ENCODE data around the gene MUC22. TPM values are rescaled to one million over a fixed set of nuclear protein-coding genes. Genes with fewer than 3 reads are reported as not detected.

The MUC22 gene
- total RNA-seq (not detected), polyA plus RNA-seq (not detected)
- long read RNA-seq, donor 1 = 0 reads
- long read RNA-seq, donor 2 = 0 reads
- long read RNA-seq, donor 3 = 0 reads

DNA sequence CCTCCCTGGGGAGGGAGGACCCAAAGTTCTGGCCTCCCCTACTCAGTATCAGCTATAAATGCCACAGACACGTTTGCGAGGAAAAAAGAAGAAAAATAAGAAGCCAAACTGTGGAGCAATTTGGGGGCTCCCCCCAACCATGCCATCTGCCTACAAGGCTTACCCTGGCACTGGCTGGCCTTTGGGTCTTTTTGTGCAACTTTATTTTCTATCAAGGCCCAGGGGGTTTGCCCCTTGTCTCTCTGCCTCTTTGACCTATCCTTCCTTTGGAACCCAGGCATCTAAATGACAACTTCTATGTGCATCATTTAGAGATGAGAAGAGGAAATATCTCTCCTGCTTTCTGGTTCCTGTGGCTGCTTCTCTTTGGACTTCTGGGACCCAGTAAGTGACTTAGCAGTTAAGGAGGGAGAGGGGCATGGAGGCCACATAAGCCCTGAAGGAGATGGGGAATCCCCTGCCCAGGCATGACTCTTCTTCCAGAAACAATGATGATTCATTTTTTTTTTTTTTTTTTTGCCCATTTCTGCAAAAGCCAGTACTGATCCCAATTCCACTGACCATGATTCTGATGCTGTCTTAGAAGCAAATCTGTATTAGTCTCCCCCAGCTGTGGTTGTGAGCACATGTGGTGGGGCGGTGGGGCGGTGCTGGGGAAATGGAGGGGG lies at the start of gene MUC22:
Gene MUC22, plus strand, starts transcription at position 82 of the 668 bp plus-strand sequence. Its CDS starts 233 bp downstream, at position 315.
- Histone ChIP-seq H3K36me3 (no peaks in the 10 kb centered on the region), H3K27ac (no peak within 1 kb of the TSS), H3K4me1 (ENCODE audit: insufficient read depth) (no peaks in the 10 kb centered on the region), H3K9me3 (no peaks in the 10 kb centered on the region), H3K27me3 (no peaks in the 10 kb centered on the region), H3K4me3 (no peak within 1 kb of the TSS)
- TF ChIP-seq EP300 (IDR thresholded peaks at IDR 0.05) = no peak
- no peak for DNase-seq
- intact Hi-C loops (cut with DNase I) = no loop called here
- WGBS, 3 donors = 68 to 76% (median 69%) methylated on average over 4 of the region's 4 CpGs

GRCh38 chr6:30960907-30961673 lies 49.2 kb upstream of the MUC22 start:
- Histone ChIP-seq H3K4me3 (no peak overlapping the region), H3K27me3 (no peaks in the 10 kb centered on the region), H3K36me3 (no peaks in the 10 kb centered on the region), H3K4me1 (ENCODE audit: insufficient read depth) (no peaks in the 10 kb centered on the region), H3K27ac (no peak overlapping the region), H3K9me3 (no peaks in the 10 kb centered on the region)
- DNase-seq = no peak
- TF ChIP-seq CTCF (IDR thresholded peaks at IDR 0.05) (no peak), EP300 (IDR thresholded peaks at IDR 0.05) (no peak)
- 65 to 71% (median 67%) methylated on average over 9 of the region's 9 CpGs for WGBS, 3 donors
- intact Hi-C loops (cut with DNase I) = no loop called here

GRCh38 chr6:30962716-30963115 lies 47.6 kb upstream of the MUC22 start:
- H3K27me3 ChIP-seq = no peaks in the 10 kb centered on the region
- no peak for TF ChIP-seq POLR2A (IDR thresholded peaks at IDR 0.05)
- no peak for TF ChIP-seq CTCF (IDR thresholded peaks at IDR 0.05)
- no peak for TF ChIP-seq EP300 (IDR thresholded peaks at IDR 0.05)
- no peaks in the 10 kb centered on the region for H3K4me1 ChIP-seq (ENCODE audit: insufficient read depth)
- no peaks in the 10 kb centered on the region for H3K9me3 ChIP-seq
- no peaks in the 10 kb centered on the region for H3K36me3 ChIP-seq
- H3K4me3 ChIP-seq = no peak overlapping the region
- DNase-seq = no peak
- intact Hi-C loops (cut with DNase I) = no loop called here
- no peak overlapping the region for H3K27ac ChIP-seq

DNA sequence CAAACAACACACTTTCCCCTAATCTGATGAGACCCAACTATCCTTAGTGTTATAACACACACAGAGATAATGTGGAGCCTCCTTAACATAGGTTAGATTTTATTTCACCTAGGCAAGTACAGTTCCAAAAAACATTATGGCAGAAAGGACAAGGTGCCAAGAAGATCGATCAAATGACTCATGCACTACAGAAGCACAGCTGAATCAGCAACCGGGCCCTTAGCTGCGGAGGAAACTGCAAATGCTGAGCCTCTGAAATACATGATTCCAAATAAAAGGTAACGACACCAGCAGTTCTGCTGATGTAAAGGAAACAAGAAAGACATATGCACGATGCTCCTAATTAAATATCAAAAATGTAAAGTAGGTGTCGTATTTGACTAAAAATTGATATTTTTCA lies 46.6 kb upstream of the MUC22 start:
- intact Hi-C loops (cut with DNase I) = no loop called here
- Histone ChIP-seq H3K4me3 (no peak overlapping the region), H3K27me3 (no peaks in the 10 kb centered on the region), H3K27ac (no peak overlapping the region), H3K4me1 (ENCODE audit: insufficient read depth) (no peaks in the 10 kb centered on the region), H3K9me3 (no peaks in the 10 kb centered on the region), H3K36me3 (no peaks in the 10 kb centered on the region)
- no peak for DNase-seq
- WGBS, 3 donors = 68 to 72% (median 71%) methylated on average over 6 of the region's 6 CpGs
- TF ChIP-seq CTCF (IDR thresholded peaks at IDR 0.05) = no peak

DNA sequence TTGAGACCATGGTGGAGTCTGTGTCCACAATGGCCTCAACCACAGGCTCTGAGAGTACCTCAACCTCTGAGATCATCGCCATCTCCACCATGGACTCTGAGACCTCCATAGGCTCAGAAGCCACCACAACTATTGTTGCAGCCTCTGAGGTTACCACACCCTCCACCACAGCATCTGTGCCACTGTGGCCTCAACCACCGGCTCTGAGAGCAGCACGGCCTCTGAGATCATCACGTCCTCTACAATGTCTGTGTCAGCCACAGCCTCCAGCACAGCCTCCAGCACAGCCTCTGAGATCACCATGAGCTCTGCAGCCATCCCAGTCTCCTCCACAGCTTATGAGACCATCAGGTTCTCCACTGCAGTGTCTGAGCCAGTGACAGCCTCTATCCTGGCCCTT lies 46.2 kb upstream of the MUC22 start:
- Histone ChIP-seq H3K36me3 (no peaks in the 10 kb centered on the region), H3K27ac (no peak overlapping the region), H3K4me3 (no peak overlapping the region), H3K9me3 (no peaks in the 10 kb centered on the region), H3K4me1 (ENCODE audit: insufficient read depth) (no peaks in the 10 kb centered on the region), H3K27me3 (no peaks in the 10 kb centered on the region)
- intact Hi-C loops (cut with DNase I) = no loop called here
- DNase-seq = no peak
- no peak for TF ChIP-seq POLR2A (IDR thresholded peaks at IDR 0.05)
- TF ChIP-seq CTCF (IDR thresholded peaks at IDR 0.05) = no peak
- no peak for TF ChIP-seq EP300 (IDR thresholded peaks at IDR 0.05)
- WGBS, 3 donors = 72 to 95% (median 92%) methylated on average over 4 of the region's 4 CpGs
